OCI-LY7 (cell line): Measurements from ENCODE around the gene UCN3. TPM values are rescaled to one million over a fixed set of nuclear protein-coding genes. Genes with fewer than 3 reads are reported as not detected.

Experiments used
- BruUV-seq: library from RNA; stranded (reverse); fragments of 400-500 nt; replicated peaks from 2 replicates; lab custom pipeline; 2021; lab: Mats Ljungman, UMichigan
- CTCF ChIA-PET: fragments of 300-600 bp; sonication (Branson Sonifier 250); formaldehyde crosslinking; loops from one replicate; lab custom pipeline; 2022; ENCODE audit warnings: antibody characterized with exemption; ENCODE audit not compliant: unreplicated experiment; lab: Charles Lee
- POLR2A ChIA-PET: fragments of 300-600 bp; sonication (Branson Sonifier 250); formaldehyde crosslinking; loops from one replicate; lab custom pipeline; 2022; ENCODE audit warnings: antibody characterized with exemption; lab: Charles Lee
- DNase-seq: peaks from one replicate; pipeline ENCODE4 v3.0.0-alpha.2; 2015; ENCODE audit warnings: low spot score
- H2AFZ ChIP-seq: fragments of 200-600 bp; sonication (generic), shearing (Covaris generic); 2 replicates; pipeline ENCODE4 v1.6.1; 2014; ENCODE audit warnings: mild to moderate bottlenecking, antibody characterized with exemption, low read length, moderate library complexity
- H3K27ac ChIP-seq: fragments of 200-600 bp; sonication (generic); 2 replicates; pipeline ENCODE4 v1.5.1; 2014; ENCODE audit warnings: mixed run types, low read depth, mild to moderate bottlenecking, moderate library complexity, low read length, inconsistent platforms; ENCODE audit not compliant: poor library complexity, severe bottlenecking
- H3K36me3 ChIP-seq: fragments of 200-600 bp; sonication (generic); 2 replicates; pipeline ENCODE4 v1.6.1; 2014; ENCODE audit warnings: mild to moderate bottlenecking, antibody characterized with exemption, low read length, moderate library complexity, mixed read lengths; ENCODE audit not compliant: insufficient read depth
- H3K4me1 ChIP-seq: fragments of 200-600 bp; sonication (generic); 2 replicates; pipeline ENCODE4 v1.5.1; 2014; ENCODE audit warnings: mild to moderate bottlenecking, low read length; ENCODE audit not compliant: insufficient read depth, poor library complexity, severe bottlenecking
- H3K4me2 ChIP-seq: fragments of 200-600 bp; sonication (generic); 2 replicates; pipeline ENCODE4 v1.6.1; 2014; ENCODE audit warnings: mild to moderate bottlenecking, low read length
- H3K4me3 ChIP-seq: fragments of 200-600 bp; sonication (generic); 2 replicates; pipeline ENCODE4 v1.5.1; 2014; ENCODE audit warnings: mild to moderate bottlenecking, low read depth, low read length; ENCODE audit not compliant: poor library complexity, severe bottlenecking
- H3K79me2 ChIP-seq: fragments of 200-600 bp; sonication (generic); 2 replicates; pipeline ENCODE4 v1.6.1; 2016; ENCODE audit warnings: low read depth, mild to moderate bottlenecking, low read length, moderate library complexity, mixed read lengths; ENCODE audit not compliant: insufficient read depth
- H3K9me2 ChIP-seq: fragments of 200-600 bp; sonication (generic); 2 replicates; pipeline ENCODE4 v1.6.1; 2016; ENCODE audit warnings: mild to moderate bottlenecking, low read length, mixed read lengths; ENCODE audit not compliant: insufficient read depth
- H3K9me3 ChIP-seq: fragments of 200-600 bp; sonication (generic); 2 replicates; pipeline ENCODE4 v1.6.1; 2014; ENCODE audit warnings: mild to moderate bottlenecking, mixed run types, low read length, mixed read lengths
- H4K20me1 ChIP-seq: fragments of 200-600 bp; sonication (generic); 2 replicates; pipeline ENCODE4 v1.6.1; 2014; ENCODE audit warnings: mild to moderate bottlenecking, antibody characterized with exemption, low read length, moderate library complexity, mixed read lengths; ENCODE audit not compliant: insufficient read depth
- CTCF ChIP-seq: fragments of 200-600 bp; sonication (generic); conservative IDR thresholded peaks from 2 replicates; pipeline ENCODE4 v1.5.1; 2014; ENCODE audit warnings: mild to moderate bottlenecking, antibody characterized with exemption, low read length, moderate library complexity, mixed read lengths
- EZH2phosphoT487 ChIP-seq: fragments of 200-600 bp; sonication (generic); IDR thresholded peaks from 2 replicates; pipeline ENCODE4 v1.6.1; 2018; ENCODE audit warnings: low read depth, borderline replicate concordance, mild to moderate bottlenecking, mixed run types, antibody characterized with exemption, low read length, moderate library complexity, mixed read lengths
- intact Hi-C: fragments of 100-400 bp; cut with micrococcal nuclease; formaldehyde crosslinking; loops from one replicate; pipeline ENCODE4 v1.10.0; 2022; ENCODE audit not compliant: unreplicated experiment
- total RNA-seq, 2 experiments: library from RNA; depleted of rRNA in 1 of 2; stranded (reverse); fragments of >200 nt in 1 of 2; shearing (Covaris generic) in 1 of 2; gene quantifications; 2 replicates each; pipeline ENCODE4 v1.2.3, GENCODE V29; 2014 to 2022

Gene UCN3
- total RNA-seq, 2 experiments from 2014 or later, result not detected

DNA sequence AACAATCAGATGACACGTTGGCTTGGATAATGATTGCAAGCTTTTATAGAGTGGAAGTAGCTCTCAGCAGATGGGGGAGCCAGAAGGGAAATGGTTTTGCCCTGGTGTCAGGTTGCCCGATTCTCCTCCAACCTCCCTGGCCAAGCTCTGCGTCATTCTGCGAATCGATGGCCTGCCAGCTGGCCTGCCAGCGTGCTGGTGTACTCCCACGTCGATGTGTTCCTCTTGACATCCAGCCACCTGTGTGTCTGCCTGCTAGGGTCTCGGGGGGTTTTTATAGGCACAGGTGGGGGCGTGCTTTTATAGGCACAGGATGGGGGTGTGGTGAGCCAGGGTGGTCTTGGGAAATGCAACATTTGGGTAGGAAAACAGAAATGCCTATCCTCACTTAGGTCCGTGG, 52.2 kb downstream of the UCN3 start:
- H4K20me1 ChIP-seq, result no peaks in the 10 kb centered on the region
- no TSS peak for BruUV-seq
- intact Hi-C loops, result no loop called here
- H2AFZ ChIP-seq, result no peak overlapping the region
- POLR2A ChIA-PET, result interaction anchor here (1.6 to 1.8 kb wide), 2 partner anchors 10 to 11 kb away, joined by 3 to 5 read pairs; no protein-coding TSS in a partner anchor
- H3K79me2 ChIP-seq, result peaks cover 88% of the 10 kb centered on the region
- no peak overlapping the region for H3K4me3 ChIP-seq
- no peak overlapping the region for H3K4me2 ChIP-seq
- peaks cover 22% of the 10 kb centered on the region for H3K36me3 ChIP-seq
- peaks cover 16% of the 10 kb centered on the region for H3K4me1 ChIP-seq
- H3K9me2 ChIP-seq, result no peaks in the 10 kb centered on the region
- TF ChIP-seq CTCF (no peak), EZH2phosphoT487 (no peak)
- DNase-seq, result no peak
- H3K9me3 ChIP-seq, result peaks cover 23% of the 10 kb centered on the region
- no peak overlapping the region for H3K27ac ChIP-seq
- CTCF ChIA-PET, result no interaction called here

- CTCF ChIA-PET, result no interaction called here
- H3K4me2 ChIP-seq, result no peak overlapping the region
- peaks cover 22% of the 10 kb centered on the region for H3K36me3 ChIP-seq
- intact Hi-C loops, result no loop called here
- H3K9me3 ChIP-seq, result peaks cover 23% of the 10 kb centered on the region
- peaks cover 97% of the 10 kb centered on the region for H3K79me2 ChIP-seq
- no peak for DNase-seq
- H3K27ac ChIP-seq, result no peak overlapping the region
- H4K20me1 ChIP-seq, result no peaks in the 10 kb centered on the region
- TF ChIP-seq EZH2phosphoT487 (no peak), CTCF (no peak)
- no TSS peak for BruUV-seq
- H3K4me1 ChIP-seq, result peaks cover 13% of the 10 kb centered on the region
- H3K9me2 ChIP-seq, result no peaks in the 10 kb centered on the region
- no peak overlapping the region for H3K4me3 ChIP-seq
- POLR2A ChIA-PET, result interaction anchor here (0.6 to 1.8 kb wide), 5 partner anchors 8 to 21 kb away, joined by 3 to 6 read pairs (median 4); no protein-coding TSS in a partner anchor
- H2AFZ ChIP-seq, result no peak overlapping the region
Measured at GRCh38 chr10:5418584-5418983, 53.8 kb downstream of the UCN3 start.

GRCh38 chr10:5419466-5420094, 54.8 kb downstream of the UCN3 start:
- Histone ChIP-seq H3K4me1 (peaks cover 3% of the 10 kb centered on the region), H4K20me1 (no peaks in the 10 kb centered on the region; the same call in 1 of the 2 replicates), H3K4me3 (no peak overlapping the region), H3K9me2 (no peaks in the 10 kb centered on the region), H3K79me2 (peaks cover 97% of the 10 kb centered on the region), H2AFZ (no peak overlapping the region), H3K9me3 (peaks cover 23% of the 10 kb centered on the region), H3K36me3 (peaks cover 22% of the 10 kb centered on the region), H3K4me2 (no peak overlapping the region), H3K27ac (no peak overlapping the region)
- TF ChIP-seq CTCF, result no peak
- no peak for TF ChIP-seq EZH2phosphoT487
- intact Hi-C loops, result no loop called here
- DNase-seq, result no peak
- CTCF ChIA-PET, result no interaction called here
- POLR2A ChIA-PET, result interaction anchor here (0.5 to 1.1 kb wide), 2 partner anchors 9 to 15 kb away, joined by 3 read pairs; no protein-coding TSS in a partner anchor
- no TSS peak for BruUV-seq
